HepG2 (cell line): ENCODE results near the gene LDB2.

Experiments
- CTCF ChIP-seq: sonication (generic); formaldehyde crosslinking; IDR thresholded peaks from 2 replicates; pipeline ENCODE4 v1.5.0; 2020; ENCODE audit warnings: mild to moderate bottlenecking, missing genetic modification reagents, moderate library complexity
- HNF4A ChIP-seq: sonication (generic); formaldehyde crosslinking; IDR thresholded peaks from 2 replicates; pipeline ENCODE4 v1.4.0; 2020; ENCODE audit warnings: missing genetic modification reagents
- MAX ChIP-seq: IDR thresholded peaks from 2 replicates; pipeline ENCODE4 v1.6.1; 2012; ENCODE audit warnings: inconsistent platforms
- ZNF567 ChIP-seq: sonication (generic); formaldehyde crosslinking; IDR thresholded peaks from 2 replicates; pipeline ENCODE4 v1.8.1; 2023; ENCODE audit warnings: mild to moderate bottlenecking, missing genetic modification reagents, borderline replicate concordance
- ZNF773 ChIP-seq: sonication (generic); formaldehyde crosslinking; IDR thresholded peaks from 2 replicates; pipeline ENCODE4 v1.4.0; 2020; ENCODE audit warnings: missing genetic modification reagents, borderline replicate concordance

- TF ChIP-seq CTCF (CRISPR knock-in tag), result no peak
- no peak for TF ChIP-seq ZNF773 (CRISPR knock-in tag)
- TF ChIP-seq MAX, result no peak
- no peak for TF ChIP-seq HNF4A
- TF ChIP-seq ZNF567 (CRISPR knock-in tag), result no peak
Observed at GRCh38 chr4:16759931-16760582, 138.4 kb downstream of the LDB2 start.
